Measurements from ENCODE around the gene HRH3. TPM values are rescaled to one million over a fixed set of nuclear protein-coding genes. Genes with fewer than 3 reads are reported as not detected.

HRH3 gene
- total RNA-seq, 1 experiment from 2014 or later, result 1.8 TPM

- H3K27ac Mint-ChIP-seq, result no peak overlapping the region
- H2BK5ac ChIP-seq (ENCODE audit: insufficient read length, low read length), result no peak overlapping the region
Measured at GRCh38 chr20:62209850-62210495, 10.1 kb downstream of the HRH3 start.

More at GRCh38 chr20:62209850-62210495, 10.1 kb downstream of the HRH3 start:
- H4K20me1 ChIP-seq (ENCODE audit: control insufficient read depth, insufficient read depth, insufficient read length), result no peaks in the 10 kb centered on the region
- H2AK5ac ChIP-seq (ENCODE audit: insufficient read length, low read length), result no peak overlapping the region
- no peak overlapping the region for H2BK12ac ChIP-seq (ENCODE audit: insufficient read length, low read depth, low read length)
- no peak for DNase-seq
- no peak overlapping the region for H3K27ac ChIP-seq (ENCODE audit: insufficient read length, low read depth, low read length)
- no peaks in the 10 kb centered on the region for H3K79me2 ChIP-seq (ENCODE audit: insufficient read depth, low read length)
- no peak overlapping the region for H3K9ac ChIP-seq (ENCODE audit: extremely low read depth, insufficient read length, low read length)
- Mint-ChIP-seq H3K4me1 (peaks cover 4 to 19% of the 10 kb centered on the region in 2 experiments), H3K4me3 (no peak overlapping the region), H3K27me3 (ENCODE audit: low read depth) (peaks cover 15% of the 10 kb centered on the region), H3K9me3 (no peaks in the 10 kb centered on the region), H3K36me3 (ENCODE audit: insufficient read depth in 1 of 3, low read depth in 3 of 3) (no peaks in the 10 kb centered on the region)
- no peaks in the 10 kb centered on the region for H3K79me1 ChIP-seq (ENCODE audit: insufficient read depth, low read depth, low read length, poor library complexity, severe bottlenecking)
- H3K18ac ChIP-seq (ENCODE audit: insufficient read length, low read depth, low read length), result no peak overlapping the region
- WGBS (ENCODE audit: extremely low coverage, insufficient read length, low lambda C conversion rate), result no CpG with 5 or more reads among the region's 17 CpGs
- H4K5ac ChIP-seq (ENCODE audit: insufficient read length, low read depth, low read length), result no peak overlapping the region
- H3K23ac ChIP-seq (ENCODE audit: insufficient read length, low read depth, low read length), result no peak overlapping the region
- H3K4me2 ChIP-seq (ENCODE audit: insufficient read depth, insufficient read length, low read length), result no peak overlapping the region
- H2BK120ac ChIP-seq (ENCODE audit: low read depth, low read length, poor library complexity, severe bottlenecking), result no peak overlapping the region
- H3T11ph ChIP-seq (ENCODE audit: low read length), result no peak overlapping the region
- H3K4me1 ChIP-seq (ENCODE audit: insufficient read depth, low read length), result no peaks in the 10 kb centered on the region
- H4K91ac ChIP-seq (ENCODE audit: insufficient read length, low read depth, low read length), result no peak overlapping the region
- no peaks in the 10 kb centered on the region for H3K9me3 ChIP-seq (ENCODE audit: control insufficient read depth, low read depth, low read length)
- H2BK20ac ChIP-seq (ENCODE audit: low read depth, low read length, poor library complexity, severe bottlenecking), result no peak overlapping the region
- H3K56ac ChIP-seq (ENCODE audit: insufficient read length, low read depth, low read length), result no peak overlapping the region
- H2BK15ac ChIP-seq (ENCODE audit: low read depth, low read length), result no peak overlapping the region
- no peaks in the 10 kb centered on the region for H3K27me3 ChIP-seq (ENCODE audit: insufficient read depth, low read length)
- no peak overlapping the region for H3K14ac ChIP-seq (ENCODE audit: insufficient read depth, low read length)
- no peak overlapping the region for H3K4ac ChIP-seq (ENCODE audit: low read depth, low read length)
- no peak for TF ChIP-seq CTCF (conservative IDR thresholded peaks at IDR 0.05)
- no peaks in the 10 kb centered on the region for H3K23me2 ChIP-seq (ENCODE audit: insufficient read length, low read depth, low read length, poor library complexity, severe bottlenecking)
- no peak overlapping the region for H4K8ac ChIP-seq (replicated peaks; ENCODE audit: insufficient read length, low read depth, low read length)
- H2AFZ ChIP-seq (ENCODE audit: low read length), result no peak overlapping the region
